ENCODE measurements around the gene POLDIP3.

DNA sequence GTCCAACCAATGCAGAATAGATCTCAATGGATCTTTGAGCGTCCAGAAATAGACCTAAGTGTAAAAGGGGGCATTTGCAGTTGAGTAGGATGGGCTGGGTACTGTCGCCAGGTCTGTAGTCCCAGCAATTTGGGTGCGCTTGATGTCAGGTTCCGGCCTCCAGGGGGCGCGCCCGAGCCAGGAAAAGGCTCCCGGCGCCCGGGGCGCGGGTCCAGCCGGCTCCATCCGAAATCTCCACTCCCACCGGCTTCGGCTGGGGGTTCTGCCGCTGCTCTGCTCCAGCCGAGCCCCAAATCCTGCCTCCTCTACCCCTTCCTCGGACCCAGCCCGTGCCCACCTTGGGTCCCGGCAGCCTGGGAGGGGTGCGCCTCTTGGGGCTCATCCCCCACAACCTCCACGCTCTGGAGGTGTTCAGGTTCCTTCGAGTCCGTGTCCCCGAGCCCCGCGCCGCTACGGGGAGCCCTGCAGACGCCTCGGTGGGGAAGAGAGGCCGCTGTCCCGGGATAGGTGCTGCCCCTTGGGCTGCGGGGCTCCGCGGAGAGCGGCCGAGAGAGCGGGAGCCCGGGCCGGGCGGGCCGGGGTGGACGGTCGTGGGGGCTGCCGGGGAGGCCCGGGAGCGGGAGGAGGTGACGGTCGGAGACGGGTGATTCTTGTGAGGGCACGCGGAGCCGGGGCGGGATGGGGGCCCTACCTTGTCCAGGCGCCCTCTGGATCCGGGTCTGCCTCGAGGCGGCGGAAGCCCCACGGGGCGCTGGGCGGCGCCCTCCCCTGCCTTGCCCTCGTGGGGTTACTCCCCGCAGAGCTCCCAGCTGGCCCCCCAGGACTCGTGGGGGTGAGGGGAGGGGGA lies 47.5 kb upstream of the POLDIP3 start:
- TF ChIP-seq, protein P1, sequence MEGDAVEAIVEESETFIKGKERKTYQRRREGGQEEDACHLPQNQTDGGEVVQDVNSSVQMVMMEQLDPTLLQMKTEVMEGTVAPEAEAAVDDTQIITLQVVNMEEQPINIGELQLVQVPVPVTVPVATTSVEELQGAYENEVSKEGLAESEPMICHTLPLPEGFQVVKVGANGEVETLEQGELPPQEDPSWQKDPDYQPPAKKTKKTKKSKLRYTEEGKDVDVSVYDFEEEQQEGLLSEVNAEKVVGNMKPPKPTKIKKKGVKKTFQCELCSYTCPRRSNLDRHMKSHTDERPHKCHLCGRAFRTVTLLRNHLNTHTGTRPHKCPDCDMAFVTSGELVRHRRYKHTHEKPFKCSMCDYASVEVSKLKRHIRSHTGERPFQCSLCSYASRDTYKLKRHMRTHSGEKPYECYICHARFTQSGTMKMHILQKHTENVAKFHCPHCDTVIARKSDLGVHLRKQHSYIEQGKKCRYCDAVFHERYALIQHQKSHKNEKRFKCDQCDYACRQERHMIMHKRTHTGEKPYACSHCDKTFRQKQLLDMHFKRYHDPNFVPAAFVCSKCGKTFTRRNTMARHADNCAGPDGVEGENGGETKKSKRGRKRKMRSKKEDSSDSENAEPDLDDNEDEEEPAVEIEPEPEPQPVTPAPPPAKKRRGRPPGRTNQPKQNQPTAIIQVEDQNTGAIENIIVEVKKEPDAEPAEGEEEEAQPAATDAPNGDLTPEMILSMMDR (IDR thresholded peaks at IDR 0.05) = peak; percentile 42 to 81 (median 64)
- TF ChIP-seq POLR2AphosphoS5 (IDR thresholded peaks at IDR 0.05) (peak in 1 of 4 donors; percentile 56), POLR2A (IDR thresholded peaks at IDR 0.05) (no peak)

Measured in sigmoid colon (tissue), 4 donors.